ENCODE measurements around the gene LRRFIP2. TPM values are rescaled to one million over a fixed set of nuclear protein-coding genes. Genes with fewer than 3 reads are reported as not detected.

Gene LRRFIP2
- total and polyA plus RNA-seq, 2 of the 8 experiments (the other 6 are each of a cell fraction or from before 2014, with no cell fraction given): 8.8 to 25.6 TPM

- TF ChIP-seq GTF2F1 (IDR thresholded peaks at IDR 0.05; ENCODE audit: borderline replicate concordance, low read depth, low read length) (no peak), JUN (IDR thresholded peaks at IDR 0.05; ENCODE audit: low read depth, low read length) (no peak), SIRT6 (IDR thresholded peaks at IDR 0.05; ENCODE audit: low read length) (no peak), CTBP2 (IDR thresholded peaks at IDR 0.05; ENCODE audit: borderline replicate concordance, insufficient read depth, insufficient read length, low read length) (no peak), TAF7 (optimal IDR thresholded peaks at IDR 0.05; ENCODE audit: borderline replicate concordance, low read depth, low read length) (no peak), CEBPB (IDR thresholded peaks at IDR 0.05; ENCODE audit: low read depth, low read length) (no peak), TCF12 (IDR thresholded peaks at IDR 0.05; ENCODE audit: low read depth, low read length) (no peak)
Measured at GRCh38 chr3:37103103-37103808, 71.1 kb downstream of the LRRFIP2 start (continued).
